Retinal pigment epithelial cell (primary cell): Measurements from ENCODE around the gene RAD51AP2.
A peak's percentile ranks its signal among the peaks of the same experiment; 100 is the strongest.
"Not testable (repeated sequence)": the region's sequence is repeated elsewhere in the genome, so short reads cannot be mapped to it uniquely, and the experiment has no call there.

Experiments used
- DNase-seq: peaks from one replicate; pipeline ENCODE4 v3.0.0-alpha.2; 2010; ENCODE audit warnings: low read depth
- H3K4me3 ChIP-seq: 2 replicates; pipeline ENCODE4 v1.5.1; 2011; ENCODE audit warnings: mild to moderate bottlenecking, low read length, control low read depth, moderate library complexity
- CTCF ChIP-seq: conservative IDR thresholded peaks from 2 replicates; pipeline ENCODE4 v1.5.1; 2011; ENCODE audit warnings: low read depth, low read length, control low read depth, inconsistent platforms

RAD51AP2 gene

GRCh38 chr2:17517481-17518211, 594 bp downstream of the RAD51AP2 start:
- H3K4me3 ChIP-seq, result peak overlapping the region; percentile 72
- TF ChIP-seq CTCF, result no peak

GRCh38 chr2:17515652-17516051, 2.6 kb downstream of the RAD51AP2 start:
- no peak overlapping the region for H3K4me3 ChIP-seq
- no peak for DNase-seq
- TF ChIP-seq CTCF, result no peak

More at GRCh38 chr2:17517481-17518211, 594 bp downstream of the RAD51AP2 start:
- no peak for DNase-seq

- DNase-seq, result no peak
- no peak overlapping the region for H3K4me3 ChIP-seq
- TF ChIP-seq CTCF, result no peak
These were observed 11.3 kb downstream of the RAD51AP2 start for GRCh38 chr2:17506736-17507616.

- DNase-seq, result no peak
- no peak overlapping the region for H3K4me3 ChIP-seq
- no peak for TF ChIP-seq CTCF
These were observed 20.5 kb downstream of the RAD51AP2 start for GRCh38 chr2:17497718-17498117.

- no peak for DNase-seq
- no peak overlapping the region for H3K4me3 ChIP-seq
- no peak for TF ChIP-seq CTCF
These were observed 22.6 kb downstream of the RAD51AP2 start for GRCh38 chr2:17495590-17495989.

- not testable (repeated sequence) for H3K4me3 ChIP-seq, DNase-seq
These were observed 28.1 kb downstream of the RAD51AP2 start for GRCh38 chr2:17490165-17490564.

- DNase-seq, H3K4me3 ChIP-seq: not testable (repeated sequence)
These were observed 29.6 kb downstream of the RAD51AP2 start for GRCh38 chr2:17488610-17489009.

- DNase-seq, result no peak
- no peak for TF ChIP-seq CTCF
These were observed 34.7 kb downstream of the RAD51AP2 start for GRCh38 chr2:17483496-17483895.

More at GRCh38 chr2:17483496-17483895, 34.7 kb downstream of the RAD51AP2 start:
- no peak overlapping the region for H3K4me3 ChIP-seq
